Activated CD4-positive, alpha-beta T cell treated with anti-CD3 and anti-CD28 coated beads, Interleukin-2, amount 50 U/mL, for 24 hours (primary cell): ENCODE measurements around the gene LMF1.

Experiments
- DNase-seq, 2 donors: peaks; one replicate each; pipeline ENCODE4 v3.0.0-alpha.2; 2020; ENCODE audit warnings: low read depth in 1 of 2, low spot score in 1 of 2

LMF1 gene

DNA sequence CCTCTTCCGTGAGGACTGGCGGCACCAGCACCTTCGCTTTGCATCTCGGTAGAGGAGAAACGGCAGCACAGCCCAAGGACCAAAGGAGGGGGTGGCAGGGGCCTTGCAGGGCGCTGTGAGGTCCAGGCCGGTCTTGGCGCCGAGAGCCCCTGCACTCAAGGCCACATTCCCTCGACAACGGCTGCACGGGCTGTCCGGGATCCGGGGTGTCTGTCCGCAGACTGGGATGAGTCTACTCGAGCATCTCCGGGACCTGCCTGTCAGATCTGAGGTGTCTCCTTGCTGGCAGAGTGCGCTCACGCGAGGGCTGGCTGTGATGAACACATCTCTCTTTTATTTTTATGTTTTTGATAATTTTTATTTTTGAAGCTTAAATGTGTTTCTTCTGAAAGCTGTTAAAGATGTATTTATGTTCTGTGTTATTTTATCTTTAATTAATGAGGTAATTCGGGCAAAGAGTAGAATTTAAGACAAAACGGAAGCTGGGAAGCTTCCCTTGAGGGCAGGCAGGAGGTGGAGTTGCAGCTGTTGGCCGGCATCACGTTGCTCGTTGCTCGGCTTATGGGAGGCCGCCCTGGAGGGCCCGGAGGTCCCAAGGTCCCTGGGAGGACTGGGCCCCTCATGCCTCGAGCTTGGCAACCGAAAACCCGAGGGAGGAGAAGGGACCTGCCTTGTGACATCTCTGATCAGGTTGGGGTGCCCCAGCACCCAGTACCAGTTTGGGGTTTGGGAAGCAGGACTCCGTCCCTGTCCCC, 15.0 kb upstream of the LMF1 start:
- DNase-seq = no peak

DNA sequence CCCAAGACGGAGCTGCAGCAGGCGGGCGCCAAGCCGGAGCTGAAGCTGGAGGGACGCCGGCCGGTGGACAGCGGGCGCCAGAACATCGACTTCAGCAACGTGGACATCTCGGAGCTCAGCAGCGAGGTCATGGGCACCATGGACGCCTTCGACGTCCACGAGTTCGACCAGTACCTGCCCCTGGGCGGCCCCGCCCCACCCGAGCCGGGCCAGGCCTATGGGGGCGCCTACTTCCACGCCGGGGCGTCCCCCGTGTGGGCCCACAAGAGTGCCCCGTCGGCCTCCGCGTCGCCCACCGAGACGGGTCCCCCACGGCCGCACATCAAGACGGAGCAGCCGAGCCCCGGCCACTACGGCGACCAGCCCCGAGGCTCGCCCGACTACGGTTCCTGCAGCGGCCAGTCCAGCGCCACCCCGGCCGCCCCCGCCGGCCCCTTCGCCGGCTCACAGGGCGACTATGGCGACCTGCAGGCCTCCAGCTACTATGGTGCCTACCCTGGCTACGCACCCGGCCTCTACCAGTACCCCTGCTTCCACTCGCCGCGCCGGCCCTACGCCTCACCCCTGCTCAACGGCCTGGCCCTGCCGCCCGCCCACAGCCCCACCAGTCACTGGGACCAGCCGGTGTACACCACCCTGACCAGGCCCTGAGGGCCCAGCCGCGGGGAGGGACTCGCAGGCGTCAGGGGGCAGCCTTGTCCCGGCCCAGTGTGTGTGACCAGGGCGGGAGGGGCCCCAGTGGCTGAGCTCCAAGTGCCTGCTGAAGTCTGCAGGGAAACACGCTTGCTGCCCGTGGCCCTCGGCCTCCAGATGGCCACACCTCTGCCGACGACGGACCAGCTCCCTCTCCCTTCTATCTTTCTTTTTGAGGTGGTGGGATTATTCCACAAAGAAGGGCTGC, 14.2 kb upstream of the LMF1 start:
- no peak for DNase-seq

DNA sequence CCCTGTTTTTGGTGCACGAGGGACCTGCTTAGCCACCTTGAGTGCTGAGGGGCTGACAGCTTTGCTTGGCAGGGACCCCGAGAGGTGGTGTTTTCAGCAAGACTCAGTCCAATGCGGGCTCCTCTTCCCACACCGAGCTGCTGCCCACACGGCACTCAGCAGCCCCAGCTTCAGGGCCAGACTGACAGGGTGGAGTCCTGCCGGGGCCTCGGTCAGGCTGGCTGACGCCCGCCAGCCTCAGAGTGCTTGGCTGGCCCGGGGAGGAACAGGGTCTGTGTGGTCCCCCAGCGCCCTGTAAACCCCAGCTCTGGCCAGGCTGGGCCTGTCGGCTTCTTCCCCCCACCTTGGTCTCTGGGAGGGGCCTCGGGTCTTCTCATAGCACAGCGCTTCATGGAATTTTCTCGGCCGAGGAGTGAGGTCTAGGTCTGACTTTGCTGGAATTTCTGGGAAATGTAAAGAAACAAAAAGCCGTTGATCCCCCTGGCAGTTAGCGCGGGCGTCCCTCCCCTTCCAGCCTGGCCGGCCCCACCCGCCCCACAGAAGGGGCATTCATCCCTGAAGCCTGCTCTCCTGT, 13.4 kb upstream of the LMF1 start:
- no peak for DNase-seq

DNA sequence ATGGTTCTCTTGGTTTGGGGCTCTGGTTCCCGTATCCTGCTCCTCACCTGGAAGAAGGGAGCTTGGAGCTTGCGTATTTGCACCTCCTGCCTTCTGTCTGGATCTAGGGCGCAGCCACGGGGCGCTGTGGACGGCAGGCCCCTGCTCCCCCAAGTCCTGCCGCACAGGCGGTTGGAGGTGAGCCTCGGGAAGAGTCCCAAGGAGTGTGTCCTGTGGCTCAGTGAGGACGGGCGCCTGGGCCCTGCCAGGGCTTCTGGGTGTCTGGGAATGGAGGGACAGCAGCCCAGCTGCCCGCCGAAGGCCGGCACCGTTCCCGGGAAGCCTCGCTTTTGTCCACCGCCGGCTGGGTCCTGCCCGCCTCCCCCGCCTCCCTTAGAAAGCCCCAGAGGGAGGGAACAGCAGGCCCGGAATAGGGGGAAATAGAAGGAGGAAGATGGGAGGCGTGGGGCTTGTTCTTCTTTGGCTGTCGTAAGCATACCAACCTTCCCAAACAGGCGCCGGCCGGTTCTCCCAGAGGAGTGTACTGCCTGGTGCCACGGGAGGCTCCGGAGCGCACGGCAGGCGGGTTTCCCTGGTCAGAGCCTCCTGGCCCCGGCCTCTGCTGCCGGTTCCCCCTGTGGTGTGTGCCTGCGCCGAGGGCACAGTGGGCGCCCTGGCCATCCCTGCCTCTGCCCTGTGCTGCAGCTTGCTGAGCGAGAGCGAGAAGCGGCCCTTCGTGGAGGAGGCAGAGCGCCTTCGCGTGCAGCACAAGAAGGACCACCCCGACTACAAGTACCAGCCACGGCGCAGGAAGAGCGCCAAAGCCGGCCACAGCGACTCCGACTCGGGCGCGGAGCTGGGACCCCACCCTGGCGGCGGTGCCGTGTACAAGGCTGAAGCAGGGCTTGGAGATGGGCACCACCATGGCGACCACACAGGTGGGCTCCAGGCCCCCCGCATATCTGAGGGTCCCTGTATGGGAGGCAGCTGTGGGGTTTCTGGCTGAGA, 12.6 kb upstream of the LMF1 start:
- no peak for DNase-seq

DNA sequence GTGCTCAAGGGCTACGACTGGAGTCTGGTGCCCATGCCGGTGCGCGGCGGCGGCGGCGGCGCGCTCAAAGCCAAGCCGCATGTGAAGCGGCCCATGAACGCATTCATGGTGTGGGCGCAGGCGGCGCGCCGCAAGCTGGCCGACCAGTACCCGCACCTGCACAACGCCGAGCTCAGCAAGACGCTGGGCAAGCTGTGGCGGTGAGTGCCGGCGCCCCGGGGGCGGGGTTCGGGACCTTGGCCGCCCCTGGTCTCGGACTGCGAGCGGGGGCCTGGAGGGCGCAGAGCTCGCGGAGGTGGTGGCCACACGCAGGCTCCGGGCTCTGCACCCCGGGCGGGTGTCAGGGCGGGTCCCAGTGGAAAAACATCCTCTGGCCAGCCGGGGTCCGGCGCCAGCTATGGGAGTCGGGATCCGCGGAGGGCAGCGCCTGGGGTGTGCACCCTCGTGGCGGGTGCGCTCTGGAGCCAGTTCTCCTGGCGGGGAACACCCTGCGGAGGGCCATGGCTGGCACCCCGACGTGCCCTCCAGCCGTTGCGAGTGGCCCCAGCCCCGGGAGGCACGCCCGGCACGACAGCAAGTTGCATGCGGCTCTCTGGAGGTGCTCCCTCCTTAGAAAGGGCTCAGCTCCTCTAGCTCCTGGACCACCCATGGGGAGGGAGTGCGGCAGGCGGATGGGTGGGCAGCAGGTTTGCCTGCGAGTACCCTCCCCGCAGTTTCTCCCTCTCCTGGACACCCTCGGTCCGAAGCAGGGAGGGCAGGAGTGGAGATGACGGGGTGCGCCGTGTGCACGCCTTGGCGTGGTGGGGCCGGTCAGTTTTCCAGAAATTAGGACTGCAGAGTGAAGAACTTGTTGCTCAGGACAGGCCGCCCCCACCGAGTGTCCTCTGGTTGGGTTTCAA, 11.6 kb upstream of the LMF1 start:
- DNase-seq = no peak

DNA sequence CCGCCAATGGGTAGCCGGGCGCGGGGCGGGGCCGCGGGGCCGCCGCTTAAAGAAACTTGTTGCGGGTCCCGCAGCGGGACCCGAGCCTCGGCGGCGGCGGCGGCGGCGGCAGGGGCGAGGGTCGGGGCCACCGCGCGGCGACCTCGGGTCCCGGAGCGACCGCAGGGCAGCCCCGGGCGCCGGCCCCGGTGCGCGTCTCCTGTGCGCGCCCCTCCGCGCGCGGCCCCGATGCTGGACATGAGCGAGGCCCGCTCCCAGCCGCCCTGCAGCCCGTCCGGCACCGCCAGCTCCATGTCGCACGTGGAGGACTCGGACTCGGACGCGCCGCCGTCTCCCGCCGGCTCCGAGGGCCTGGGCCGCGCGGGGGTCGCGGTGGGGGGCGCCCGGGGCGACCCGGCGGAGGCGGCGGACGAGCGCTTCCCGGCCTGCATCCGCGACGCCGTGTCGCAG, 10.9 kb upstream of the LMF1 start, which contains the start of gene SOX8:
TSS of gene SOX8 (plus strand) at position 76 of the 450 bp plus-strand sequence. CDS start at position 229, 153 bp downstream.
- DNase-seq = no peak

DNA sequence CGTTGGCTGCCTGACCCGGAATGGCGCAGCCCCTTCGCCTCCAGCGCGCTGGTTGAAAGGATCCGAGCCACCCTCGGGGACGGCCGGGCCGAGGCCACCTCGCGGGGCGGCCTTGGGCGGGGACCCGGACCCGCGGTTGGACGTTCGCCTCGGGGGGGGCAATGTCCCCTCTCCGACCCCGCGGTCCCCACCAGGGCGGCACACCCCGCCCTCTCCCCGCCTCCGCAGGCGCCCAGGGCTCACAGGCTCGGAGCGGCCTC, 9.7 kb upstream of the LMF1 start:
- DNase-seq = no peak

DNA sequence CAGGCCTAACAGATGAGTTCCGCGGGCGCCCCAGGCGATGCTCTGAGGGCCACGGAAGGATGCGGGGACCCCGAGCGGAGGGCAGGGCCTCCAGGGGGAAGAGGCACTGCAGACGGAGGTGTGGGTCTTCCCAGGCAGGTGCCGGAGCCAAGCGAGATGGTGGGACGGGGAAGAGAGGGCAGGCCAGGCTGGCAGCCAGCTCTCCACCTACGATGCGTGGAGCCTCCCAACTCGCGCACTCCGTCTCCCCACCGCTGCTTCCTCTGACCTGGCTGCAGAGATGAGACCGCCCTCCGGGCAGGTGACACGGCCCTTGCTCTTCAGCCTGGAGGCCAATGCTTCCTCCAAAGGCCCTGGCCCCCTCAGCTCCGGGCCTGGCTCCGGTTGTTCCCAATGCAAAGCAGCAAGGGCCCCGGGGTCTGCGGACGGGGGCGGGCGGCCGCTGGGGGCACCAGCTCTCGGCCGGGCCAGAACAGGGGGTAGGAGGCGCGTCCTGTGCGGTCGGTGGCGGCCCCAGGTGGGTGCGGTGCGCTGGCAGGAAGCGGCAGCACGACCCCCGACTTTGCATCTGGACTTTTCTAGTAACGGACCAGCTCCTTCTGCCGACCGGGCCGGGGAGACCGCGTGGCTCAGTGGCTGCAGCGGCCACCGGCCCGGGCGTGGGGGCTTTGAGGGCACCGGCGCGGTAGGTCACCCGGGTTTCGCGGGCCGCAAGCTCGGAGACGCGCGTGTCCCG, 9.2 kb upstream of the LMF1 start:
- DNase-seq = no peak

DNA sequence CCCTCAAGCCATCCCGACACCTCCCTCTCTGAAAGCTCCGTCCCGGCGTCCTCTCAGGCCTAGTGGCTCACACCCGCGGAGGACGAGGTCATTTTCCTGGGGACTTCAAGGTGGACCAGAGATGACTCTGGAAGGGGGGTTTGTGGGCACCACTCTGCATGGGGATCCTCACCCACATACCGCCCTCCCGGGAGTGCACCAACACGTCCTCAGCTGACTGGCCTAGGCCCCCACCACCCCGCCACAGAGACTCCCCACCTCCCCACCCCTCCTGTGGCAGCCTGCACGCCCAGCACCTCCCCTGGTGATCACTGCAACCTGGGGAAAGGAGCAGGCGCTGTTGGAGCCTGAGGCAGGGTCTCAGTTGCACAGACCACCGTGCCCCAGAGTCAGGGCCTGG, 8.4 kb upstream of the LMF1 start:
- DNase-seq = no peak

DNA sequence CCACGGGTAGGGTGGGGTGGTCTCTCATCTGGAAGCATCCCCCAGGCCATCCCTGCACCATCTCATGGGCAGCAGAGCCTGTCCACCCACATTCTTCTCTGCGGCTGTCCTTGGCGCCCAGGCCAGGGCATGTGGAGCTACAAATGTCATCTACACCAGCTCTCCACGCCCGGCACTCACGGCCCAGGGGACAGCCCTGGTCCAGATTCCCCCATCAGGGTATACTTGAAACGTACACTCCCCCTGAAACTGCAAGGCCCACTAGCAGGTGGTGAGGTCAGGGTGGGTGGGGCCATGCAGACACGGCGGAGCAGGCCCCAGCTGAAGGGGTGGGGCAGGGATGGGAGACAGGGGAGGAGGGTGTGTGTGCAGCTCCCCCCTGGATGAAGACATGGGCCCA, 7.6 kb upstream of the LMF1 start:
- DNase-seq = no peak

DNA sequence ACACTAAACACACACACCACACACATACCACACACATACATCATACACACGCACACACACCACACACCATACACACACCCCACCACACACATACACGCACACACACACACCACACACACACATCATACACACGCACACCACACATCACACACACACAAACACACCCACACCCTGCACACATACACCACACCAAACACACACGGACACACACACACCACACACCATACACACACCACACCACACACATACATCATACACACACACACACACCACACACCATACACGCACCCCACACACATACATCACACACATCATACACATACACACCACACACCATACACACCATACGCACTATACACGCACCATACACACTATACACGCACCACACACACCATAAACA, 7.1 kb upstream of the LMF1 start:
- DNase-seq = no peak

DNA sequence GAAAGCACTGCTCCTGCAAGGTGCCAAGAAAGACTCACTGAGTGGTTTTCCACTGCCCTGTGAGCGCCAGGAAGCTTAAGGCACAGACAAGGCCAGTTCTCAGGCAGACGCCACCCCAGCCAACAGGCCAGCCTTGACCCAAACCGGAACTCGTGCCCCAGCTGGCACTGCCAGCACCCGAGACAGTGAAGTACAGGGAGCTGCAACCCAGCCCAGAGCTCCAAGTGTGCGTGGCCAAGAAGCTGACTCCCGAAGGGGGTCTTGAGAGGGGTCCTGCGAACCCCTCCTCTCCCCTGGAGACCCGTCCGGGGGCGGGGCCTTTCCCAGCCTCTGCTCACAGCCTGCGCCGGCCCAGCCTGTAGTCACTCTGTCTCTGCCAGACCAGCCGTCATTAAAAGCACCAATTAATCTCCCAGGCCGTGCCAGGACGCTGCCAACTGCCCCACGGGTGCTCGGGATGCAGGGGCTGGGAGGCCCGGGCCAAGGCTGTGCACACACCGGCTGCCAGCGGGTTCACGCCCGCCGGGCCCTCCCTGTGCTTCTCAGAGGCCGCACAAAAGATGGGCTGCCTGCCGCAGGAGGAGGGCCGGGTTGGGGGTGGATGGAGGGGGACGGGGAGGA, 6.4 kb upstream of the LMF1 start:
- no peak for DNase-seq

DNA sequence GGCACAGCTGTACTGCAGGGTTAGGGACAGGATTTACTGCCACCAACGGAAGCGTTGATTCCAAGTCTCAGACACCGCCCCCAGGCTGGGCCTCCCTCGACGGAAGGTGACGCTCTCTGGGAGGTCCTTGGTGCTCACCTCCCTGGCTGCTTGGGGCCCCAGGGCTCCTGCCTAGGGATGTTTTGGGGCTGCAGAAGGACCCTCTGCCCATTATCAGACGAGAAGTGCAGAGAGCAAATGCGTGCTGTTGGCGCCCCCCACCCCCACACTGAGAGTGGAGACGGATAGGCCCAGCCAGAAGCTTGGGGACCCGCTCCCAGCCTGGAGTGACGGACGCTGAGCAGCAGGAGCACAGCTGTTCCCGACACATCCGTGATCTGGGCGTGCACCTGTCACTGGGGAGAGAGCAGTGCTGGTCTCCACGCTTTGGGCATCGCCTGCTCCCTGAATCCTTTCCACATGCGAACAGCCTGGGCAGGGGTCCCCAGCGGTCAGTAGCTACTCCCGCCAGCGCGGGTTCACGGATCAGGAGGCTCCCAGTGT, 5.7 kb upstream of the LMF1 start:
- DNase-seq = no peak

DNA sequence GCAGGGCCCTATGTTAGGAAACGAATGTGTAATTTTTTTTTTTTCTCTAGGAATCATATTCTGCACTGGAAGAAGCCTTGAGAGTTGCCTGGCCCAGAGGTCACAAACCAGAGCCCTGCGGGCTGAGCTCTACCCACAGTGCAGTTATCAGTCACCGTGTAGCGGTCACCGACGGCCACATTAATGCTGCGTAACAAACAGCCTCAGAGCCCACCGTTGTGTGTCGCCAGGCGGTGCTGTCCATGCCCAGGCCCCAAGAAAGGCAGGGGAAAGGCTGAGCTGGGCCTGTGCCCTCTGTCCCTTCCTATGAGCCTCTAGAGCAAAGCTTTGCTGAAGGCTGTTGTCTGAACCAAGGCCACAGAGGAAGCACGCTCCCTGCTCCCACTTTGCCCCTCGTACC, 4.5 kb upstream of the LMF1 start:
- DNase-seq = no peak

DNA sequence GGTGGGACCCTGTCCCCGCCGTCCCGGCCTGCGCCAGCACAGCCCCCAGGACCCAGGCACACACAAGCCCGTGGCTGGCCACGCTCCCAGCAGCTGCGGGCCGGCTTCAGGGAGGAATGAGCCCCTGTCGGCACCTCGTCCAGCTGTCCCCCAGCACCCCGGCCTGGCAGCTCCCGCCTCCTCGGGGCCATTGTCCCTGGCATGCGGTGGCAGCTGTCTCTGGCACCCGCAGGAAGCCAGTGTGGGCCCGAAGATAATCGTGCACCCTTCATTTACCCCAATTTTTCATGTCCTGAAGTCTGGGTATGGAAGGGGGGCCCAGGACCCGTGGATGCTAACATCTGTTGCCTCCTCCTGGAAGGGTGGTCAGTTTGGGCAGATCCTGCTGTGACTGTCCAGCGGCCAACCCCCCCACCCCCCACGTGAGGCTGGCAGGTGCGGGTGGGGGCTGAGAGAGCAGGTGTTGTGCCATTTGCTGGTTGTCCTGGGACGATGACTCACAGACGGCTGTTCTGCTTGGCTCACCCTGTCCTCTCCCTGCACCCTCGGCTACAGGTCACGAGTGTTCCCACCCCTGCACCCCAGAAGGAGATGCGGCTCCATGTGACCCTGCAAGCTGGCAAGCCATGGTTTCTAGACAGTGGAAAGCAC, 4.0 kb upstream of the LMF1 start:
- DNase-seq = no peak

DNA sequence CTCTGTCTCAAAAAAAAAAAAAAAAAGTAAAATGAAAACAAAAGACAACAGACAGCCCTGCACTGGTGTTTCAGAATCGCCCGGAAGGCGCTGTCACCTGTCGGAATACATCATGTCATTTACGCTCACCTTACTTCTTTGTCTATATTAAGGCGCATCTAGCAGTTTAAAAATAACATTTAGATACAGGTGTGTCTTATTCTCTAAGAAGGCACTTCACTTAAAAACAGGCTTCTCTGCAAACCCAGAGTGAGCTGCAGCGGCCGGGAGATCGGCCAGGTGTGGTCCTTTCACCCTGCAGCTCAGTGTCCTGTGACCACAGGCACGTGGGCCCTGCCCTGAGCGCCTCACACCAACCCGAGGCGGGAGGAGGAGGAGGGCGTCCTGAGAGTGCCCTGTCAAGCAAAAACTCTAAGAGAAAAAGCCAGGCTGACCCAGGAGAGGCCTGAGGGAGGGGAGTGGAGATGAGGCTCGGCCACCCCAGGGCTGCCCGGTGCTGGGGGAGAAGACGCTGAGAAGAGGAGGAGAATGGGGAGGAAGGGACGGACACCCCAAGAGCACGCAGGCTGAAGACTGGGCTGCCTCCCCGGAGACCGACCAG, 3.3 kb upstream of the LMF1 start:
- DNase-seq = no peak

DNA sequence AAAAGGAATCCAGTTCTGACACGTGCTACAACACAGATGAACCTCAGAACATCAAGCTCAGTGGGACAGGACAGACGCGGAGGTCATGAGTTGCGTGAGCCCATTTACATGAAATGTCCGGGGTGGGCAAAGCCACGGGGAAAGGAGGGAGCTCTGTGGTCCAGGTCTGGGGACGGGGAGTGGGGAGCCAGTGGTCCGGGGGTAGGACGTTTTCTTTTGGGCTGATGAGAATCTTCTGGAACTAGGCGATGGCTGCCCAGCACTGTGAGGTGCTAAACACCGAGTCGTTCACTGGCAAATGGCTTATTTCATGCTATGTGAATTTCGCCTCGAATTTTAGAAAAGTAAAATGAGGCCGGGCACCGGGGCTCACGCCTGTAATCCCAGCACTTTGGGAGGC, 2.6 kb upstream of the LMF1 start:
- DNase-seq = no peak
